HCT116 (cell line): ENCODE results near the gene KRT79. TPM values are rescaled to one million over a fixed set of nuclear protein-coding genes. Genes with fewer than 3 reads are reported as not detected.

Experiments used
- ATAC-seq: fragments of 200-7000 bp; cut with Tn5 transposase; 2 replicates; pipeline ENCODE4 v1.9.1; 2020; ENCODE audit warnings: mild to moderate bottlenecking, moderate library complexity
- BruUV-seq: library from RNA; stranded (reverse); fragments of 400-500 nt; replicated peaks from 2 replicates; lab custom pipeline; 2021; lab: Mats Ljungman, UMichigan
- CTCF ChIA-PET: fragments of 300-600 bp; sonication (Branson Sonifier 250); formaldehyde crosslinking; loops from one replicate; lab custom pipeline; 2021; ENCODE audit warnings: antibody characterized with exemption; lab: Charles Lee
- POLR2A ChIA-PET: fragments of 300-600, 350-600 bp; sonication (Branson Sonifier 250); formaldehyde crosslinking; loops from one replicate; lab custom pipeline; 2021; ENCODE audit warnings: antibody characterized with exemption; lab: Charles Lee
- RAD21 ChIA-PET, 2 experiments: fragments of 300-600 bp; sonication (Branson Sonifier 250); formaldehyde crosslinking; loops; one replicate each; lab custom pipeline; 2023; ENCODE audit warnings: low total read pairs in 2 of 2; ENCODE audit not compliant: uncharacterized antibody in 2 of 2, unreplicated experiment in 2 of 2, low non-redundant PET in 1 of 2; lab: Charles Lee
- DNase-seq: peaks from one replicate; pipeline ENCODE4 v3.0.0-alpha.2; 2010; ENCODE audit warnings: low read depth, low spot score
- H2AFZ ChIP-seq: fragments of 200-600 bp; shearing (Covaris generic), sonication (generic); 2 replicates; pipeline ENCODE4 v1.6.1; 2017; ENCODE audit warnings: low read depth, mixed run types, mixed read lengths, antibody characterized with exemption, low read length; ENCODE audit not compliant: poor library complexity, severe bottlenecking
- H3K27ac ChIP-seq: 2 replicates; pipeline ENCODE4 v1.5.1; 2012; ENCODE audit warnings: low read depth, low read length
- H3K27me3 ChIP-seq: fragments of 200-600 bp; sonication (generic); 2 replicates; pipeline ENCODE4 v1.6.1; 2016; ENCODE audit warnings: mixed run types, low read length, mixed read lengths; ENCODE audit not compliant: insufficient read depth
- H3K36me3 ChIP-seq, 2 experiments: fragments of 200-500 bp in 1 of 2; fragments of 200-600 bp in 1 of 2; sonication (Bioruptor generic) in 1 of 2; sonication (generic) in 1 of 2; 2 replicates each; pipeline versions ENCODE4 v1.5.1 to v1.6.1; 2014 to 2016; ENCODE audit warnings: low read length in 2 of 2, inconsistent platforms in 1 of 2, mixed read lengths in 1 of 2, mixed run types in 1 of 2; ENCODE audit not compliant: insufficient read depth in 2 of 2, control insufficient read depth in 1 of 2
- H3K4me1 ChIP-seq, 2 experiments: fragments of 200-600 bp in 1 of 2; sonication (generic) in 1 of 2; 2 replicates each; pipeline versions ENCODE4 v1.5.1 to v1.6.1; 2012 to 2017; ENCODE audit warnings: low read length in 2 of 2, inconsistent platforms in 1 of 2, mild to moderate bottlenecking in 1 of 2, mixed read lengths in 1 of 2, mixed run types in 1 of 2, moderate library complexity in 1 of 2; ENCODE audit not compliant: insufficient read depth in 2 of 2, control insufficient read depth in 1 of 2
- H3K4me2 ChIP-seq: fragments of 200-600 bp; sonication (generic); 2 replicates; pipeline ENCODE4 v1.6.1; 2017; ENCODE audit warnings: mixed run types, low read length, mixed read lengths
- H3K4me3 ChIP-seq, 2 experiments: fragments of 200-600 bp in 1 of 2; sonication (generic) in 1 of 2; replicated peaks in 1 of 2; 2 replicates each; pipeline ENCODE4 v1.5.1; 2011 to 2016; ENCODE audit warnings: low read length in 2 of 2, control low read depth in 1 of 2, low read depth in 1 of 2, mild to moderate bottlenecking in 1 of 2, mixed read lengths in 1 of 2, mixed run types in 1 of 2
- H3K79me2 ChIP-seq: fragments of 200-600 bp; sonication (generic); 2 replicates; pipeline ENCODE4 v1.6.1; 2017; ENCODE audit warnings: mild to moderate bottlenecking, mixed run types, low read length, moderate library complexity, mixed read lengths; ENCODE audit not compliant: insufficient read depth
- H3K9ac ChIP-seq: fragments of 200-600 bp; sonication (generic); 2 replicates; pipeline ENCODE4 v1.6.1; 2016; ENCODE audit warnings: low read length, mixed read lengths
- H3K9me2 ChIP-seq: fragments of 200-600 bp; sonication (generic), shearing (Covaris generic); 2 replicates; pipeline ENCODE4 v1.6.1; 2017; ENCODE audit warnings: mixed run types, mild to moderate bottlenecking, moderate library complexity; ENCODE audit not compliant: insufficient read depth
- H3K9me3 ChIP-seq, 2 experiments: fragments of 200-500 bp in 1 of 2; fragments of 200-600 bp in 1 of 2; sonication (Bioruptor generic) in 1 of 2; sonication (generic) in 1 of 2; 2 replicates each; pipeline ENCODE4 v1.6.1; 2014 to 2017; ENCODE audit warnings: low read length in 2 of 2, mixed read lengths in 2 of 2, inconsistent platforms in 1 of 2, low read depth in 1 of 2, mild to moderate bottlenecking in 1 of 2, mixed run types in 1 of 2, moderate library complexity in 1 of 2; ENCODE audit not compliant: control insufficient read depth in 1 of 2, insufficient read depth in 1 of 2
- H4K20me1 ChIP-seq: fragments of 200-600 bp; sonication (generic), shearing (Covaris generic); 2 replicates; pipeline ENCODE4 v1.6.1; 2017; ENCODE audit warnings: mixed run types, mild to moderate bottlenecking, moderate library complexity; ENCODE audit not compliant: insufficient read depth
- CBX3 ChIP-seq: IDR thresholded peaks from 2 replicates; pipeline ENCODE4 v1.6.1; 2012; ENCODE audit warnings: low read depth
- CEBPB ChIP-seq: IDR thresholded peaks from 2 replicates; pipeline ENCODE4 v1.6.1; 2012; ENCODE audit warnings: low read depth
- FOSL1 ChIP-seq: IDR thresholded peaks from 2 replicates; pipeline ENCODE4 v1.6.1; 2012; ENCODE audit warnings: low read depth
- MAX ChIP-seq: IDR thresholded peaks from 2 replicates; pipeline ENCODE4 v1.6.1; 2012
- POLR2AphosphoS5 ChIP-seq: IDR thresholded peaks from 2 replicates; pipeline ENCODE4 v1.6.1; 2011; ENCODE audit warnings: mild to moderate bottlenecking, low read depth, low read length, moderate library complexity
- RAD21 ChIP-seq: IDR thresholded peaks from 2 replicates; pipeline ENCODE4 v1.6.1; 2012; ENCODE audit warnings: low read depth, mild to moderate bottlenecking
- SRF ChIP-seq: IDR thresholded peaks from 2 replicates; pipeline ENCODE4 v1.6.1; 2012; ENCODE audit warnings: low read depth
- YY1 ChIP-seq: IDR thresholded peaks from 2 replicates; pipeline ENCODE4 v1.6.1; 2011; ENCODE audit warnings: low read length, low read depth, moderate library complexity, mild to moderate bottlenecking; ENCODE audit not compliant: insufficient replicate concordance; ENCODE audit errors: extremely low read depth
- ZFX ChIP-seq: fragments of 450-650 bp; IDR thresholded peaks from 2 replicates; pipeline ENCODE4 v1.6.1; 2017
- ZNF274 ChIP-seq: fragments of 200-500 bp; sonication (Bioruptor generic); IDR thresholded peaks from 2 replicates; pipeline ENCODE4 v1.6.1; 2014; ENCODE audit warnings: mild to moderate bottlenecking, low read depth, low read length, inconsistent platforms
- intact Hi-C: fragments of 100-400 bp; cut with micrococcal nuclease; formaldehyde crosslinking; loops from 2 replicates; pipeline ENCODE4 v1.10.0; 2022
- total RNA-seq: library from RNA; stranded (reverse); gene quantifications from one replicate; pipeline ENCODE4 v1.2.1, GENCODE V29; 2021; ENCODE audit not compliant: unreplicated experiment
- TF ChIP-seq, protein P1 (sequence below), 3 experiments: fragments of 200-600 bp in 1 of 3; sonication (generic) in 1 of 3; IDR thresholded peaks in 2 of 3; conservative IDR thresholded peaks in 1 of 3; 2 replicates each; pipeline ENCODE4 v1.5.1; 2012 to 2017; ENCODE audit warnings: low read depth in 2 of 3, low read length in 2 of 3, antibody characterized with exemption in 1 of 3, borderline replicate concordance in 1 of 3, control low read depth in 1 of 3, mild to moderate bottlenecking in 1 of 3, mixed read lengths in 1 of 3, mixed run types in 1 of 3, moderate library complexity in 1 of 3; ENCODE audit not compliant: insufficient read depth in 1 of 3

The KRT79 gene
- total RNA-seq, 1 experiment from 2014 or later = not detected

- Histone ChIP-seq H3K79me2 (no peaks in the 10 kb centered on the region), H3K9me3 (no peaks in the 10 kb centered on the region), H3K4me3 (no peak overlapping the region), H3K4me2 (no peak overlapping the region), H3K27ac (no peak overlapping the region), H4K20me1 (no peaks in the 10 kb centered on the region), H3K27me3 (peaks cover 10% of the 10 kb centered on the region; the same call in 1 of the 2 replicates), H3K9ac (no peak overlapping the region), H3K4me1 (peaks cover 0 to 18% of the 10 kb centered on the region in 2 experiments; a peak in 2 of 4 replicates), H3K9me2 (no peaks in the 10 kb centered on the region), H2AFZ (no peak overlapping the region), H3K36me3 (no peaks in the 10 kb centered on the region)
- intact Hi-C loops = no loop called here
- BruUV-seq = no TSS peak
- ChIA-PET POLR2A (no interaction called here), CTCF (interaction anchor here (1.8 kb wide), 1 partner anchor 31 kb away, joined by 8 read pairs; no protein-coding TSS in a partner anchor), RAD21 (no interaction called here)
- no peak for ATAC-seq
- no peak for DNase-seq
- TF ChIP-seq MAX (no peak), ZFX (no peak), CBX3 (no peak), RAD21 (no peak), SRF (no peak), FOSL1 (no peak), YY1 (no peak), CEBPB (no peak), POLR2AphosphoS5 (no peak), ZNF274 (no peak)
- TF ChIP-seq, protein P1, sequence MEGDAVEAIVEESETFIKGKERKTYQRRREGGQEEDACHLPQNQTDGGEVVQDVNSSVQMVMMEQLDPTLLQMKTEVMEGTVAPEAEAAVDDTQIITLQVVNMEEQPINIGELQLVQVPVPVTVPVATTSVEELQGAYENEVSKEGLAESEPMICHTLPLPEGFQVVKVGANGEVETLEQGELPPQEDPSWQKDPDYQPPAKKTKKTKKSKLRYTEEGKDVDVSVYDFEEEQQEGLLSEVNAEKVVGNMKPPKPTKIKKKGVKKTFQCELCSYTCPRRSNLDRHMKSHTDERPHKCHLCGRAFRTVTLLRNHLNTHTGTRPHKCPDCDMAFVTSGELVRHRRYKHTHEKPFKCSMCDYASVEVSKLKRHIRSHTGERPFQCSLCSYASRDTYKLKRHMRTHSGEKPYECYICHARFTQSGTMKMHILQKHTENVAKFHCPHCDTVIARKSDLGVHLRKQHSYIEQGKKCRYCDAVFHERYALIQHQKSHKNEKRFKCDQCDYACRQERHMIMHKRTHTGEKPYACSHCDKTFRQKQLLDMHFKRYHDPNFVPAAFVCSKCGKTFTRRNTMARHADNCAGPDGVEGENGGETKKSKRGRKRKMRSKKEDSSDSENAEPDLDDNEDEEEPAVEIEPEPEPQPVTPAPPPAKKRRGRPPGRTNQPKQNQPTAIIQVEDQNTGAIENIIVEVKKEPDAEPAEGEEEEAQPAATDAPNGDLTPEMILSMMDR (IDR thresholded peaks at IDR 0.05 in 2 of 3, conservative IDR thresholded peaks at IDR 0.05 in 1 of 3; ENCODE audit: borderline replicate concordance in 1 of 3, insufficient read depth in 1 of 3, low read depth in 2 of 3, low read length in 2 of 3) = no peak
These were observed 5.5 kb upstream of the KRT79 start for GRCh38 chr12:52839436-52840105.
